HFFc6 (cell line): Measurements from ENCODE around the gene GOT2. TPM values are rescaled to one million over a fixed set of nuclear protein-coding genes. Genes with fewer than 3 reads are reported as not detected.

Experiments used
- DNase-seq: peaks from one replicate; pipeline ENCODE4 v3.0.0-alpha.2; 2018
- H3K27ac Mint-ChIP-seq: 2 replicates; pipeline ENCODE4 v1.8.0; 2020; ENCODE audit warnings: mild to moderate bottlenecking, mixed read lengths
- H3K27me3 Mint-ChIP-seq: 2 replicates; pipeline ENCODE4 v1.8.0; 2021; ENCODE audit warnings: mild to moderate bottlenecking, moderate library complexity, mixed read lengths; ENCODE audit not compliant: insufficient read depth
- H3K36me3 Mint-ChIP-seq: 2 replicates; pipeline ENCODE4 v1.8.0; 2021; ENCODE audit warnings: low read depth, mixed read lengths
- H3K4me1 Mint-ChIP-seq: 2 replicates; pipeline ENCODE4 v1.8.0; 2020; ENCODE audit warnings: low read depth, mixed read lengths
- H3K4me3 Mint-ChIP-seq: 2 replicates; pipeline ENCODE4 v1.8.0; 2020; ENCODE audit warnings: mild to moderate bottlenecking, moderate library complexity, mixed read lengths
- H3K9me3 Mint-ChIP-seq: 2 replicates; pipeline ENCODE4 v1.8.0; 2020; ENCODE audit warnings: mild to moderate bottlenecking, mixed read lengths
- CTCF ChIP-seq: fragments of 200-600 bp; sonication (generic); IDR thresholded peaks from 2 replicates; pipeline ENCODE4 v1.5.0; 2021; ENCODE audit warnings: antibody characterized with exemption, mild to moderate bottlenecking
- total RNA-seq, 6 experiments: library from RNA; stranded (reverse); fragmentation: NEBNext Ultra II Directional; extraction: Animal tissue kit (Norgen Biotek cat#: 25700); gene quantifications; 2 replicates in 1 of 6; 3 replicates in 5 of 6; pipeline ENCODE4 v1.2.3, GENCODE V29; 2021

Gene GOT2
- total RNA-seq, 6 experiments from 2014 or later: 131 to 152 (median 138) TPM

- Mint-ChIP-seq H3K9me3 (no peaks in the 10 kb centered on the region), H3K4me1 (peaks cover 45% of the 10 kb centered on the region), H3K36me3 (peaks cover 9% of the 10 kb centered on the region), H3K27me3 (peaks cover 4% of the 10 kb centered on the region), H3K4me3 (peak overlapping the region; percentile 91), H3K27ac (peak overlapping the region; percentile 90)
- DNase-seq: no peak
- no peak for TF ChIP-seq CTCF
Observed at GRCh38 chr16:58685084-58685449, 49.0 kb downstream of the GOT2 start.

- DNase-seq: peak; percentile 78
- peaks cover 4% of the 10 kb centered on the region for H3K27me3 Mint-ChIP-seq
- H3K9me3 Mint-ChIP-seq: no peaks in the 10 kb centered on the region
- H3K4me3 Mint-ChIP-seq: peak within 1 kb of the TSS; percentile 91
- H3K27ac Mint-ChIP-seq: peak within 1 kb of the TSS; percentile 90
- TF ChIP-seq CTCF: no peak
- H3K4me1 Mint-ChIP-seq: peaks cover 45% of the 10 kb centered on the region
- peaks cover 9% of the 10 kb centered on the region for H3K36me3 Mint-ChIP-seq
Observed at GRCh38 chr16:58684354-58685083, 49.6 kb downstream of the GOT2 start, which contains the start of gene SLC38A7. Gene SLC38A7, minus strand, starts transcription at chr16:58684770. Its CDS starts 4,644 bp downstream, at chr16:58680126.

GRCh38 chr16:58684001-58684353 lies 50.1 kb downstream of the GOT2 start:
- peak overlapping the region; percentile 91 for H3K4me3 Mint-ChIP-seq
- H3K27me3 Mint-ChIP-seq: peaks cover 4% of the 10 kb centered on the region
- H3K27ac Mint-ChIP-seq: peak overlapping the region; percentile 90
- TF ChIP-seq CTCF: no peak
- DNase-seq: peak; percentile 22
- peaks cover 45% of the 10 kb centered on the region for H3K4me1 Mint-ChIP-seq
- H3K36me3 Mint-ChIP-seq: peaks cover 9% of the 10 kb centered on the region
- no peaks in the 10 kb centered on the region for H3K9me3 Mint-ChIP-seq

GRCh38 chr16:58679763-58680162 lies 54.4 kb downstream of the GOT2 start:
- no peak for DNase-seq
- Mint-ChIP-seq H3K4me1 (peaks cover 17% of the 10 kb centered on the region), H3K9me3 (no peaks in the 10 kb centered on the region), H3K36me3 (peaks cover 13% of the 10 kb centered on the region), H3K4me3 (no peak overlapping the region), H3K27me3 (peaks cover 2% of the 10 kb centered on the region), H3K27ac (no peak overlapping the region)
- no peak for TF ChIP-seq CTCF

GRCh38 chr16:58678716-58679115 lies 55.4 kb downstream of the GOT2 start:
- no peaks in the 10 kb centered on the region; the same call in none of the 2 replicates for H3K27me3 Mint-ChIP-seq
- no peak overlapping the region for H3K4me3 Mint-ChIP-seq
- H3K9me3 Mint-ChIP-seq: no peaks in the 10 kb centered on the region
- DNase-seq: peak; percentile 71
- H3K36me3 Mint-ChIP-seq: peaks cover 12% of the 10 kb centered on the region
- no peak overlapping the region for H3K27ac Mint-ChIP-seq
- H3K4me1 Mint-ChIP-seq: peaks cover 9% of the 10 kb centered on the region
- peak; percentile 69 for TF ChIP-seq CTCF
